Activated T-cell treated with anti-CD3 and anti-CD28 coated beads, Interleukin-2, amount 50 U/mL, for 1 hour (primary cell): ENCODE results near the gene PSMB5.
"Not testable (repeated sequence)": the region's sequence is repeated elsewhere in the genome, so short reads cannot be mapped to it uniquely, and the experiment has no call there.

Experiments used
- DNase-seq: peaks from one replicate; pipeline ENCODE4 v3.0.0-alpha.2; 2020

The PSMB5 gene

DNA sequence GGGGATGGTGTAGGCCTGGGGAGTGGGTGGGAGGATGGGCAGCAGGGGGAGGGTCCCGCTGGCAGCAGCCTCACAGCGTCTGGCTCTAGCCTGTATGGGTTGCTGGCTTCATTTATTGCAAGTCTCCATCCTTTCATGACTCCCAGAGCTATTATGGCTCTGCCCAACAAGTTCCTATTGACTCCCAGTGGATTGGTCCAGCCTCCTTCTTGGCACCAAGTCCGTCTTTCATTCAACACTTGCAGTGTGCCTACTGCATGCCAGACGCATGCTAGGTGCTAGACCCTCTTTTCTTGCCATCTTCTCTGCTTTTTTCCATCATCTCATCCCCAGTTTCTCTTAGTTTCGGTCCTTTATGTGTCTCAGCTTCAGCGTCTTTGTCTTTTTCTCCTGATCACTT, 8.4 kb upstream of the PSMB5 start:
- no peak for DNase-seq

DNA sequence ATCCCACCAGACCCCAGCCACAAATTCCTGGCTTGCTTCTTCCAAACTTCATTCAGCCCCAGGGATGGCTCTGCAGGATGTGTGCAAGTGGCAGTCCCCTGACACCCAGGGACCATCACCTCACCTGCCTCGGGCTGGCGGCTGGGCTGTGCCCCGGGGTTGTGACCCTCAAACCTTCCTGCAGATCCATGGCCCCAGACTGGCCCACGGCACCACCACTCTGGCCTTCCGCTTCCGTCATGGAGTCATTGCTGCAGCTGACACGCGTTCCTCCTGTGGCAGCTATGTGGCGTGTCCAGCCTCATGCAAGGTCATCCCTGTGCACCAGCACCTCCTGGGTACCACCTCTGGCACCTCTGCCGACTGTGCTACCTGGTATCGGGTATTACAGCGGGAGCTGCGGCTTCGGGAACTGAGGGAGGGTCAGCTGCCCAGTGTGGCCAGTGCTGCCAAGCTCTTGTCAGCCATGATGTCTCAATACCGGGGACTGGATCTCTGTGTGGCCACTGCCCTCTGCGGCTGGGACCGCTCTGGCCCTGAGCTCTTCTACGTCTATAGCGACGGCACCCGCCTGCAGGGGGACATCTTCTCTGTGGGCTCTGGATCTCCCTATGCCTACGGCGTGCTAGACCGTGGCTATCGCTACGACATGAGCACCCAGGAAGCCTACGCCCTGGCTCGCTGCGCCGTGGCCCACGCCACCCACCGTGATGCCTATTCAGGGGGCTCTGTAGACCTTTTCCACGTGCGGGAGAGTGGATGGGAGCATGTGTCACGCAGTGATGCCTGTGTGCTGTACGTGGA, 7.7 kb upstream of the PSMB5 start, which contains the start of gene PSMB11:
Gene PSMB11, plus strand, starts transcription at position 51 of the 804 bp plus-strand sequence. Its CDS starts 14 bp downstream, at position 65.
- DNase-seq, result no peak

DNA sequence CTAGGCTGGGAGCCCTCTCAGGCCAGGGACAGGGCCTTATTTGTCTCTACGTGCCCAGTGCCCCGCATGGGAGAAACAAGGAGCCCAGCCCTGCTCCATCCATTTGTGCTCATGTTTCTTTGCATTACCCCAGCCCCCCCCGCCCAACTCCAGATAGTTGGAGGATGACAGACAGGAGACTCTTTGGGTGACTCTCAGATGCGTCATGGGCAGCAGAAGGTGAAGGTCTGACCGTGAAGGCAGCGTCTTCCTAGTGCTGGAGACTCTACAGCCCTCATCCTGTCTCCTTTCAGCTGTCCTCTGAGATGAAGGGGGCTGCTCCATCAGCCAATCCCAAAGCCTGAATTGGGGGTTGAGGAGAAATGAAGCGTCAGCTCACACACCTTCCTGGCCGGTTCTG, 7.0 kb upstream of the PSMB5 start:
- DNase-seq, result no peak

DNA sequence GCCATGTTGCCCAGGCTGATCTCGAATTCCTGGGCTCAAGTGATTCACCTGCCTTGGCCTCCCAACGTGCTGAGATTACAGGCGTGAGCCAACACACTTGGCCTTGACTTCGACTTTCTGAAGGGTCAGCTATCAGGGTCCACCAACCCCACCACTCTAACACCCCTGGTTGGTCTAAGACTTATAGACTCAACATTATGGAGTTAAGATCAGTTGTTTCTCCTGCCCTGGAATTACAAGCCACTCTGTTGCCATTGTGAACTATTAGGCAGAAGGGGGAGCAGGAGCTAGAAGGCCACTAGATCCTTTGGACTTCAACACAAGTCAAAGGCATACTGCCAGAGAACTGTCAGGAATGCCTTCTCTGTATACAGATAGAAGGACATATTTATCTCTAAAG, 5.4 kb upstream of the PSMB5 start:
- DNase-seq, result no peak

DNA sequence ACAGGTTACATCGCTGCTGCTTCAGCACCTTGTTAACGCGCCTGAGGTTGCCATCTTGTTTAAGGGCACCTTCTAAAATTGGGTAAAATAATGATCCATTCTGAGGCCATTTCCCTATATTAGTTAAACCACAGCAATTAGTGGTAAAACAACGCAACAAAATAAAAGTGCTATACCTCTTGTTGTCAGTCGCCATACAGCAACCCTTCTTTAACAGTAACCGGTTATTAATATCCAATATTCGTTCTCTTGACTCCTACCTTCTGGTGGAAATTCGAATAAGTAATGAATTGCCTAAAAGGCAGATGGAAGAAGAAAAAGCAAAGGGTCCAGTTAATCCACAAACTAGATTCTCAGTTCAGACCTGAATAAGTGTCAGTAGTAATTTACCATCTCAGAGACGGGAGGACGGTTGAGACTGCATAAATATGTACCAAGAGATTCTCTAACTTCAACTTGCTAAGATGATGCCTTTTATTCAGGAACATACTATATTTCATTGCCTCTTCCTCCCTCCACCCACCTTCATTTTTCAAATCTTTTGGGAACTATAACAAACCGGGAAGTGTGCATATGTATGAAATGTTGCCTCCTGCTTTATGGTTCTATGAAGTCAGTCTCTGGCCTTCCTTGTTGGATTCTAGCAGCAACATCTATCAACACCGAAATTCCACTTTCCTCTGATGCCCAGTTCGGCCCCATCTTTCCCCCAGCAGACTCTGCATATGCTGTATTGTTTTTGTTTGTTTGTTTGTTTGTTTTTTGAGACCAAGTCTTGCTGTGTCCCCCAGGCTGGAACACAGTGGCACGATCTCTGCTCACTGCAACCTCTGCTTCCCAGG, 824 bp upstream of the PSMB5 start:
- DNase-seq, result no peak

DNA sequence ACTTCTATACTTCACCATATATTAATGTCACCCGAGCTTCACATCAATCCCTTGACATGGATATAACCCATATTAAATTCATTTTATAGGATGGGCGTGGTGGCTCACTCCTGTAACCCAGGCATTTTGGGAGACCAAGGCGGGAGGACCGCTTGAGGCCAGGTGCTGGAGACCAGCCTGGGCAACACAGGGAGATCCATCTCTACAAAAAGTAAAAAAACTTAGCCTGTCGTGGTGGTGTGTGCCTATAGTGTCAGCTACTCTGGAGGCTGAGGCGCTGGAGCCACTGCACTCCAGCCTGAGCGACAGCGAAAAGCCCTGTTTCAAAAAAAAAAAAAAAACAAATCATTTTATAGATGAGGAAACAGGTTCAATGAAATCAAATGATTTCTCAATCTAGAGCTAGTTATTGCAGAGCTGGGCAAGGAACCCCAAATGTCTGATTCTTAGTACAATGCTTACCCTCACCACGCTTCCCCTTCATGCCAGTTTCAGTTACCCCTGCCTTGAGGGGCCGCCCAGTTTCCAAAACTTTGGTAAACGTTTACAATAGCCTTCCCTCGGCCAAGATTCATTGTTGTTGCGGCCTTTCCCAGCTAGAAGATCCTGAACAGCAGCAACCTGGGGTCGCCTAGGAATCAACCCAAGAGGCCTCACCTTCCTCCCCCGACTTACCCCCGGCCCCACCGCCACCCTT, 751 bp downstream of the PSMB5 start:
- DNase-seq, result no peak

DNA sequence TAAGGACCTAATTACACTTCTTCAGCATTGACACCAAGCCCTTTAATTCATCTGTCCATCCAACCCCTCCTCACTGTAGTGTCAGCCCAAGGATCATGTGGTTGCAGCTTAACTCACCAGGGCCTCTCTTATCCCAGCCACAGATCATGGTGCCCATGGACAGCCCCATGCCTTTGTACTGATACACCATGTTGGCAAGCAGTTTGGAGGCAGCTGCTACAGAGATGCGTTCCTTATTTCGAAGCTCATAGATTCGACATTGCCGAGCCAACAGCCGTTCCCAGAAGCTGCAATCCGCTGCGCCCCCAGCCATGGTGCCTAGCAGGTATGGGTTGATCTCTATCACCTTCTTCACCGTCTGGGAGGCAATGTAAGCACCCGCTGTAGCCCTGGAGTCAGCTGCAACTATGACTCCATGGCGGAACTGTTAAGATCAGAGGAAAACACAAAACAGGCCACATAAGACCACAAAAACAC, 1.4 kb downstream of the PSMB5 start:
- no peak for DNase-seq

DNA sequence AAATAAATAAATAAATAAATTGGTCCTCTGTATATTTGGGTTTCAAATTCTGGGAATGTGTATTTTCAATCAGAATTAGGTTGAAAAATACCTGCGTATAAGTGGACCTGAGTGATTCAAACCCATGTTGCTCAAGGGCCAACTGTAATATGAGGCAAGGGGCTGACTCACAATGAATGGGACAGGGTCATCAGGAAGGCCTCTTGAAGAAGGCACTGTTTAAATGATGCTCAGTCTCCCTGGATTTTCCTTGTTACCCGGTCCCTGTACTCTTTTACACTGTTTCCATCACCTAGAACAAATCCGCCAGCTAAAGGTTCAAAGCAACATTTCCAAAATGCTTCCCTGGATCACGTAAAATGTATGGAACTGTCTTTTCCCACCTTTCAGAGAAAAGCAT, 3.8 kb downstream of the PSMB5 start:
- DNase-seq, result no peak

DNA sequence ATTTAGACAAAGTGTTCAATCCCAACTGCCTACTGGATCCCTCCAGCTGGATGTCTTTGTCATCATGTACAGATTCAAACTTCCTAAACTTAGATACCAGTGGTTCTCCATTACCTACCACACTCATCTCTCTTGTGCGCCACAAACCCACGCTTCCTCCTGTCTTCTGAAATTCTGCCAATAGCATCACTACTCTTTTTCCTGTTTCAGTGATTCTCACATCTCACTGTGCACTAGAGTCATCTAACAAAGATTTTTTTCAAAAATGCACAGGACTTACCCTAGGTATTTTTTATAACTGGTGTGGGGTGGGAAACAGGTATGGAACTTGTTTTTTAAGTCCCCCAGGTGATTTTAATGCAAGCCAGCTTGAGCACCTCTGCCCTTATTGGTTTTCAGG, 5.9 kb downstream of the PSMB5 start:
- DNase-seq, result no peak

DNA sequence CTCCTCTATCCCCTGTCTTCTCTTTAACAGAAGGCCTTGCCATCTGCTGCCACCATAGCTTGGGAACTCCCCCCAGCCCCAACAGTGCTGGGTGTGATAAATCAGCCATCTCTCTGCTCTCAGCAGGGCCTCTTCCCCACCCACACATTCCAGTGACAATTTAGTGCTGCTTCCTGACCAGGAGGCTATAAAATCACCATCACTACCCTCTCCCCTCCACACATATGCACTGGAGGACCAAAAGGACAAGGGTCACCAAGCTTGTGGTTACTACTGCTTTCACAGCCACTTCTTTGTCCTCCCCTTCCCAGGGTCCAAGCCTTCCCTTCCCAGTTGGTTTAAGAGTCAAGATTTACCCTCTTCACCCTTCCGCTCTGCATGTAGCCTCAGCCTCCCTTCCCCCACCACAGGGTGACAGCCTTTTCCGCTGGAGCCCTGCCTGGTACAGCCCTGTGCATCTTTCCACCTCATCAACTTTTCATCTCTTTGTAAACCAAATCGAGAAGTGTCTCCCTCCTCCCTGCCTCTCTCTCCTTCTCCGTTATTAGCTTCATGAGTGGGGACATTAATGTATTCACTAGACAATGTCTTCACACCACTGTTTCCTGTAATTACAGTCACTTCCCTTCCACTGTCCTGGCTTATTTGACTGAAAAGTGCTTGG, 9.4 kb downstream of the PSMB5 start:
- DNase-seq, result no peak

DNA sequence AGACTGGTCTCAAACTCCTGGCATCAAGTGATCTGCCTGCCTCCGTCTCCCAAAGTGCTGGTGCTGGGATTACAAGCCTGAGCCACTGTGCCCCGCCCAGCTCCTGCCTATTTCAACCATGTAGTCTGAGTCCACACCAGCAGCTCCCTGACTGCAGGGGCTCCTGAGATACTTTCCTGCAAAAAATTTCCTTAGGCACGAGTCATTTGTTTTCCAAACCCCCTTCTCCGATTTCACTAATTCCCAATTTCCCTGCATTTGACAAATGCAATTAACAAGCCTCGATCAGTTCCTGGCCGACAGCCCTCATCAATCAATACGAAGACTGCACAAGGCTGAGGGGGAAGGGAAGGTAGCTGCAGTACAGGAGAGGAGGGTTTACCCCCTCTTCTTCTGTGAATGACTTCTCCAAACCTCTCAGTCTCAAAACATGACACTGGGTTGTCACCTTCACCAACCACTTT, 10.1 kb downstream of the PSMB5 start:
- no peak for DNase-seq

DNA sequence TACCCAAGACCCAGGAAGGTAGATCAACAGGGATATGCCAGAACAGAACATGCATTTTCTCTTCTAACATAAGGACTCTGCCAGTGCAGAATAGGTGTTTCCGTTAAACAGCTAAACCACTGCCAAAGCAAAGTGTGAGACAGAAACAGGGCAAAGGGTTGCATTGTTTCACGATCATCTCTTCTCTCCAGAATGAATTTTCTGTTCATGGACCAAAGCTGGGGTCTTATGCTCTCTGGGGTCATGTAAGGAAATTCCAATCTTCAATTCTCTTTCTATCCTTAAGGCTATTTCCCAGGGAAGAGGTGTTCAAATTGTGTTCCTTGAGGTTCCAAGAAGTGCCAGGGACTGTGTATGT, 10.9 kb downstream of the PSMB5 start:
- no peak for DNase-seq

DNA sequence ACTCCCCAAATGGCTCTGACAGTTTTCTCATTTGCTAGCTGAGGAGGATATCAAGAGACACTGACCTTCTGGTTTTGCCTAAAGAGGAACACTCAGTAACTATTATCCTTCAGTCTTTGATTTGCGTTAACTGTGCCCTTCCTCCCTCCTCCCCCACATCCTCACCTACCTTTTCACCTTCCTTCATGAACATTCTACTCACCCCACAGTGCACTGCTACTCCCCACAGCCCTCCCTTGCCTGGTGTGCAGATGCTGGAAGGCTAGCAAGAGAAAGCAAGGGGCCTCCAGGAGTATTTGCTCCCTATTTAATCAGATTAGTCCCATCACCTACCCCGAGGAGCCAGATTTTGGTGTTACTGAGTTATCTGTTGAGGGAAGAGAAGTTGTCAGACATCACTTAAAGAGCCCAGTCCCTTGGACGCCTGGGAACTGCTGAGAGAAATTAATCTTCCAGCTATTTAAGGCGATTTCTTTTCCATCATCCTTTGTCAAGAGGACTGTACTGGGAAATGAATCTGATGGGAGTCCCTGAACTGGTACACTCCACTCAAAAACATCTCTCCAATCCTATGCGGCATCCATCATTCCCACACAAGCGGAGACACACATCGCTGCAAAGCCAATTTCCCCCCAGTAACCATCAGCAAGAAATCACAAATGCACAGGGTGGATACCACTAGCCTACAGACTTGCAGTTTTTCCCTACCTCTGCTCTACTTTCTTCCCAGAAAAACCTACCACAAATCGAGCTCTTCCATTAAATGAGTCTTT, 11.5 kb downstream of the PSMB5 start:
- DNase-seq, result no peak

DNA sequence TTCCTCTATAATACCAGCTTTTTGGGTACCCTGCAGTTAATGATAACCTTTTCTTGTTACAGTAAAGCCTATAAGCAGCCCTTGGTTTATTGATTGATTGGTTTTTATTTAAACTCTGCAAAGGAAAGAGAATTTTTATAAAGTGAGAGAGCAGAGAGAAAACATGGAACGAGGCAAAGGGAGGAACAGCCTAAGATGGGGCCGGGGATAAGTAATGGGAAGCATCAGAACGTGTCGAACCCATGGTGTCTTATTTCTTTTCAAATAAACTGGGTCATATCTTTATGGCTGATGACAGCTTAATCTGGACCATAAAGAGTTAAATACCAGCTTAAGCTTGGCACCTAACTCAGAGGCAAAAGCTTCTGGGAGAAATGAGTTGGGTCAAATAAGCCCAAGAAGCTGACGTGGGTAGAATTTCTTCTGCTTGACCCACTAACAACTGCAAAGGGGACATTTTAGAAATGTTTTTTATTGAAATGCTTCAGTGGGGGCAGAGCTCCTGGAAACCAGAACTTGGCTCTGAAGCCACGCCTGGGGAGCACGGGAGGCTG, 12.7 kb downstream of the PSMB5 start:
- no peak for DNase-seq

DNA sequence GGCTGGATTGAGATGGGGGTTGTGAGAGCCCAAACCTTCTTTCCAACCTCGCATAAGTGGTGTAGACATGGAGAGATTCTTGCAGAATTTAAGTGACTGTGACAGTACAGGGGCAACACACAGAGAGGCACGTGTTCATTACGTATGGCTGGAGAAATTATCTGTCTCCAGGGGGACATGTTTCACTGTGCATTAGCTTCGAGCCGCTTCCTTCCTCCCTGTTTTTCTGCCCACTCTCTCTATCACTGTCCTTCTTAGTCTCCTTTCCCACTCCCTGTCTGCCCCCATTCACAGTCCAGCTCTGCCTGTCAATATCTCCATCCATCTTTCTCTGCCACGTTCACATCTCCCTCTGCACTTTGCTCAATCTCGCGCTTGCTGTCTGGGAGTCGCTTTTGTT, 13.3 kb downstream of the PSMB5 start:
- no peak for DNase-seq

DNA sequence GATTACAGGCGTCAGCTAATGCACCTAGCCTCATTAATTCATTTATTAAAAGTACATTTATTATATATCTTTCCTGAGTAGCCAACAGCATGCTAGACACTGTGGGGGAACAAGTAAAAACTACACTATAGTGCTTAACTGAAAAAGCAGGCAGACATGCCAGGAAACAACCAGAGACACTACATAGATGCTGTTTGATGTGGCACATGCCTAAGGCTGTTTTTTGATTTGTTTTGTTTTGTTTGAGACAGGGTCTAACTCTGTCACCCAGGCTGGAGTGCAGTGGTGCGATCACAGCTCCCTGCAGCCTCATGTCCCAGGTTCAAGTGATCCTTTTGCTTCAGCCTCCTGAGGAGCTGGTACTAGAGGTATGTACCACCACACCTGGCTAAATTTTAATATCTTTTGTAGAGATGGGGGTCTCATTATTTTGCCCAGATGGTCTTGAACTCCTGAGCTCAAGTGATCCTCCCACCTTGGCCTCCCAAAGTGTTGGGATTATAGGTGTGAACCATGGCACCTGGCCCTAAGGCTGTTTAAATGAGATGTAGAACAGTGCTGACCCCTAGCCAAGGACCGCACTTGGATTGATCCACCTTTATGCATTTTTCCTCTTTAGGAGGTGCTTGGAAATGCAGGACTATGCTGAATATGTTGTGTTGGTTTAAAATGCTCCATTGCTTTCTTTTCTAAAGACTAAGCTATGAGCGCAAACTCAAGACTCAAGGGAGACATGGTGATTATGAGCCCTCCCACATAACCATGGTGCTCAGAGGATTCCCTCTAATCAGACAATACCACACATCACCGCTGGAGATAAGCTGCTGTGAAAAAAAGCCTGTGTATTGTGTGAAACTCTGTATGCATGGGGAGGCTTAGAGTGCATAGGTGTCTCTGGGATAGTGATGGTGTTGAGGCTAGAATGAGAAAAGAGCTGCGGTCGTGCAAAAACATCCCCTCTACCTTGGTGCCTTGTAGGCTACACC, 14.3 kb downstream of the PSMB5 start:
- no peak for DNase-seq

DNA sequence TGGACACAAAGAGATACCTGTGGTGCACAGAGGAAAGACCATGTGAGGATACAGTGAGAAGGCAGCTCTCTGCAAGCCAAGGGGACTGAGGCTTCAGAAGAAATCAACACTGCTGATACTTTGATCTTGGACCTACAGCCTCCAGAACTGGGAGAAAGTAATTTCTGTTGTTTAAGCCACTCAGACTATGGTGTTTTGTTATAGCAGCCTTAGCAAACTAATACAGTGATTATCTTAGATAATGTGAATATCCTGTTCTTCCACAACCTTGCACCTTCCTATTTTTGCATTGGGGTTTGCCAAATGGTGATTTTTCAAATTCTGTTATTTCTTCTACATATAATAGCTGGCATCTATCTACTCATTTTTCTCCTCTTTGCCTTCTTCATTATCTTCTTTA, 16.6 kb downstream of the PSMB5 start:
- no peak for DNase-seq

DNA sequence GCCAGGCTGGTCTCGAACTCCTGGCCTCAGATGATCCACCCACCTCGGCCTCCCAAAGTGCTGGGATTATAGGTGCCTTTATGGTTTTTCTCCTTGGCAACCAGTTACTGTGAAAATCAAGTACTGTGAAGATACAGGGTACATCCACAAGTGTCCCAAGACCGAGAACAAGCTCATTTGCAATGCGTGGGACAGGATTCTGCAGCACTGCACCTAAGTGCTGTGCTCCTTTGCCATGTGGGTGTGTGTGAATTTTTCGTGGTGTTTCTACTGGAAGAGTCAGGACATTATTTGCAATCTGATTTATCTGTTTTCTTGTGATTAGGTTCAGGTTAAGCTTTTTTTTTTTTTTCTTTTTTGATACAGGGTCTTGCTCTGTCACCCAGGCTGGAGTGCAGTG, 17.6 kb downstream of the PSMB5 start:
- DNase-seq, result no peak

DNA sequence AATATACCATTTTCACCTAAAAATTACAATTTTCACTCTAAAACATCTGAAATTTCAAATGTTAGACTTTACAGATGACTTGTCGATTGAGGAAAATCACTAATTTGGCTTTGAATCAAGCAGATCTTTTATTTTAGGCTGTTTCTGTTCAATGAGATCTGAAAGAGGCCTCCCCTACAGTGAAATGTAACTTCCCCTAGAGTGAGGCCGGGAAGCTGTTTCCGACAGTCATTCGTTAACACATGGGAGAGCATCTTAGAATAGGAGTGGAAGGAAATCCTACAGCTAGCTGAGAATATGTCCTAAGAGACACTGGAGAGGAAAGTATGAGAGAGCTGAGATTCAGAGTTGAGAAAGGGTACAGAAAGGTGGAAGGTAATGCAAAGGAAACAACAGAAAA, 19.1 kb downstream of the PSMB5 start:
- no peak for DNase-seq

DNA sequence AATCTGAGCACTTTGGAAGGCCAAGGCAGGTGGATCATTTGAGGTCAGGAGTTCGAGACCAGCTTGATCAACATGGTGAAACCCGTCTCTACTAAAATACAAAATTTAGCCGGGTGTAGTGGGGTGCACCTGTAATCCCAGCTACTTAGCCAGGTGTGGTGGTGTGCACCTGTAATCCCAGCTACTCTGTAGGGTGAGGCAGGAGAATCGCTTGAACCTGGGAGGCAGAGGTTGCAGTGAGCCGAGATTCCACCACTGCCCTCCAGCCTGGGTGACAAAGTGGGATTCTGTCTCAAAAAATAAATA, 21.0 kb downstream of the PSMB5 start:
- DNase-seq, result not testable (repeated sequence)
